NCI-H345 treated with DMSO at 0.1 percent for 48 hours (cell line): ENCODE results near the gene APLF.
A peak's percentile ranks its signal among the peaks of the same experiment; 100 is the strongest.
"Not testable (repeated sequence)": the region's sequence is repeated elsewhere in the genome, so short reads cannot be mapped to it uniquely, and the experiment has no call there.

Experiments
- DNase-seq: peaks from one replicate; lab custom pipeline; 2025; ENCODE audit not compliant: unreplicated experiment; lab: John Stamatoyannopoulos, UW

APLF gene

DNA sequence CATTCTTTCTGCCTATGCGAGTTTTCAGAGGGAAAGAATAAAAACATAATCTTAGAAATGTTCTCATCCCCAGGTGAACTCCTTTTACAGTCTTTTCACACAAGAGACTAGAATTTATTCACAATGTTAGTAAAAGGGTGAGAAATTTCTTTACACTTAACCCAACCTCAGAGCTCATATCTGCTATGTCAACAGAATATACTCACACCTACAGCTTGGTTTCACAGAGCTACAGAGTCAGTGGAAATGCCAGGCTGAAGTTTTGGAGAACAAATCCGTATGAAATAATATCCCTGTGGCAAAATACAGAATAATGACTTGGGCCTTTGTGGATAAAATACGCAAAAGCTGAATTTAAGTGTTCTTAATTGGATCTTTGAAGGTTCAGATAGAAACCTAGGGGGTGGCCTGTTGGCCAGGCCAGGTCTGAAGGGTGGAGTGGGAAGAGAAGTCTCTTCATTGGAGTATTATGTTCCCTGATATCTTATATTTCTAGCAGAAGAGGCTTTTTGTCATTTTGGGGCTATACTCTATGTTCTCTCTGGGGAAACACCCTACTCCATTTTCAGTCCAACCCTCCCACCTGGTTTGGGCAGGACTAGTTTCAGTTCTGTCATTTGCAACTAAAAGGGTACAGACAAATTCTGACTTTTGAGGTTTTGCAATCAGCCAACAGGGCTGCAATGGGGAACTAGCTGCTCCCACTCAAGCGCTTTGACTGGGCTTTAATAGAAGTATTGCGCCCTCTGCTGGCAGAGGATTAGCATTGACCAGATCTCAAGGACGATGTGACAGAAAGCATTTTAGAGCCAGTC is 26.0 kb upstream of the APLF start:
- DNase-seq, result peak; percentile 90

DNA sequence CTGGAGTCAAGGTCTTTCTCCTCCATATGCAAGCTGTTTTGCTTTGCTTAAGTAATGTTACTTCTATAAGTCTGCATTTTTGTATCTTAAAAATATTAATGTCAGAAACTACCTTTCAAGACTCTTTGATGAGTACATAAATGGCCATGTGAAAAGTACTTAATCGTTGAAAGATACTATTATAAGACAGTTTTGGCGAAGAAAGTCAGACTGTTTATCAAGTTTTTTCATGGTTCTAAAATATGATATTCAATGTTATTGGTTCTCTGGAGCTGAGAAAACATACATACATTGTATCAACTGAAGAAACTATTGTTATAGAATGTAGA is 25.4 kb upstream of the APLF start:
- DNase-seq, result no peak

DNA sequence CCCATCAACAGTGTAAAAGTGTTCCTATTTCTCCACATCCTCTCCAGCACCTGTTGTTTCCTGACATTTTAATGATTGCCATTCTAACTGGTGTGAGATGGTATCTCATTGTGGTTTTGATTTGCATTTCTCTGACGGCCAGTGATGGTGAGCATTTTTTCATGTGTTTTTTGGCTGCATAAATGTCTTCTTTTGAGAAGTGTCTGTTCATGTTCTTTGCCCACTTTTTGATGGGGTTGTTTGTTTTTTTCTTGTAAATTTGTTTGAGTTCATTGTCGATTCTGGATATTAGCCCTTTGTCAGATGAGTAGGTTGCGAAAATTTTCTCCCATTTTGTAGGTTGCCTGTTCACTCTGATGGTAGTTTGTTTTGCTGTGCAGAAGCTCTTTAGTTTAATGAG is 21.0 kb upstream of the APLF start:
- not testable (repeated sequence) for DNase-seq

DNA sequence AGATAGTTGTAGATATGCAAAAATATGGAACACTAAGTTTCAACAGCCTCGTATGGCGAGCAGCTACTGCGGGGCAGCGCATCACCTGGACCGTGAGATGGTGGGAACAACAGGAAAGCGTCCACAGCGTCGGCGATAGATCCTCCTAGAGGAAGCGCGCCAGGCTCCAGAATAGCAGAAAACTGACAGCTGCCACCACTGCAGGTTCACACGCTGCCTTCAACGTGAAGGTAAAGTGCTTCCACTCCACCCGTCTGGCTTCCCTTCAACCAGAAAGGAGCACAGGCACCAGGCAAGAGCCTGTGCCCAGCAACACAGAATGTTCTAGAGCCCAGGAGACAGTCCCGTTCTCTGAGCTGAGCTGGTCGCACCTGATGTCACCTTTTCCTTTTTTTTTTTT is 20.3 kb upstream of the APLF start:
- no peak for DNase-seq

DNA sequence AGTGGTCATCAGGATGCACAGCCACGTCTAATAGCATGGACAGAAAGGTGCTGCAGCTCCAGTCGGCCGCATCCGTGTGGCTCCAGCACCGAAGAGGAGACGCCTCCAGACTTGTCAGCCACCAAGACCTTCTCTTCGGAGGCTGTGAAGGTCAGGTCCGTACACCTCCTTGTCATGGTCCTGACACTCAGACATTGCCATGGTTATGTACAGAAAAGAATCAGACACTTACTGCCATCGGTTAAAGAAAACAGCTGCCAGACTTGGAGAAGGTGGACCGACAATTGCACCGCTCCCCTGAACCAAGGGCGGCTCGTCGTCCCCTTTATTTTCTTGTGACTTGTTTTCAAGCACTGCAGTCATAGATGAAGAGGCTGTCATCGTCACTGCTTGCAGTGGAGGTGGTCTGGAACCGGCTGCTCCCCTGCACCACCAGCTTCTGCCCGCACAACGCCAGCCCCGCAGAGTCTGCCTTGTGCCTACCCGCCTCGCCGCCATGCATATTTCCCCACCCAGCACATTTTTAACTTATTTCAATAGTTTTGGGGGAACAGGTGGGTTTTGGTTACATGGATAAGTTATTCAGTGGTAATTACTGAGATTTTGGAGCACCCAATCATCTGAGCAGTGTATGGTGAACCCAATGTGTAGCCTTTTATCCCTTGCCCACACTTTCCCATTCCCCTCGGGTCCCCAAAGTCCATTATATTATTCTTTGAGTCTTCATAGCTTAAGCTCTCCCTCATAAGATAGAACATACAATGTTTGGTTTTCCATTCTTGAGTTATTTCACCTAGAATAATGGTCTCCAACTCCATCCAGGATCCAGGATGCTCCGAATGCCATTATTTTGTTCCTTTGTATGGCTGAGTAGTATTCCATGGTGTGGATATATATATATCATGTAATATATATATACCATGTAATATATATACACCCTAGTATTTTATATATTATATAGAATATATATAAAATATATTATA is 18.4 kb upstream of the APLF start:
- DNase-seq, result no peak

DNA sequence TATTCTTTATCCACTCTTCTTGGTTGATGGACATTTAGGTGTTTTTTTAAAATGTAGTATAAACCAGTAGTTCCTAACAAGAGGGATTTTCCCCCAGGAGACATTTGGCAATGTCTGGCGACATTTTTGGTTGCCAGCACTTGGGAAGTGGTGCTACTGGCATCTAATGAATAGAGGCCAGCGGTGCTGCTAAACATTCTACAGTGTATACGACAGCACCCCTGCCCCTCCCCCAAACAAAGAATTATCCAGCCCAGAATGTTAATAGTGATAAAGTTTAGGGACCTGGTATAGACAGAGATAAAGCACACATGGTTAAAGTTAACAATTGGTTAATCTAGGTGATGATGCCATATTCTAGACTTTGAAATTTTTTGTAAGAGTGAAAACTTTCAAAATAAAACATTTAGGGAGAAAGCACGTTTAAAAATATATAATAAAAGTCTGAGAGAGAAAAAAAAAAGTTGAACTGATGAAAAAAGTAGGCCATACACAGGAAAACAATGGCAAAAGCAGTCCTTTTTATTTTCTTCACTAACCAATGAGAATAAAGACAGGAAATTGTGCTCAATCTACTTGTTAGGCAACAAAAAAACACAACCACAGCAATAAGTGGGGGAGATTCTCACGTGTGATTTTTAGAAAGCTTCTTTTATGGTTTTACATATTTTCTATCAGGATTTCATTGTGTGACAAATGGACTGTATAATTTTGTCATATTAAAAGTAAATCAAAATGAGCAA is 15.1 kb upstream of the APLF start:
- no peak for DNase-seq

DNA sequence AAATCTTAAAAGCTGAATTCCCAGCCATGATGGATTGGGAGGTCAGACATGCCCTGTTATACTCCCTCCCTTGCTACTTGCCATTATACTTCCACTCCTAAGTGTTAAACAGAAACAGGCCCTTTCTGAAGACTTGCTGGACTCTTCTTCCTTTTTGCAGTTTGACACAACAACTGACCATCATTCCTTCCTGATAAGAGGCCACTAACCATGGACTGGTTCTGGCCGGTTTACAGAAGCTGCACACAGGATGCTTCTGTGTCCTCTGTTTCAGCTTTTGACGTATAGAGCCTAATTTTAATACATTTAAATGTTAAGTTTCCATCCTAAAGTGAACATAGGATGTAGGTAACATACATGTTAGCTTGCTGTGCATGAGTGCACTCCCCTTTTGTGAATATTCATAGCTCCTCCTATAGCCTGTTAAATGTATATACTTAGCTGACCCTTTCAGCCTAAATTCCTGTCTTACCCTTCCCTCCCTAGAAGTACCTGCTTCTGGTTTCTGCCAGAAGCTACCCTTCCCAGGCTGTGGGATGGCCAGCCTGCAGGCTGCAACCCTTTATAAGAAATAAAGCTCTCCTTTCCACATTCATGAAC is 13.5 kb upstream of the APLF start:
- no peak for DNase-seq

DNA sequence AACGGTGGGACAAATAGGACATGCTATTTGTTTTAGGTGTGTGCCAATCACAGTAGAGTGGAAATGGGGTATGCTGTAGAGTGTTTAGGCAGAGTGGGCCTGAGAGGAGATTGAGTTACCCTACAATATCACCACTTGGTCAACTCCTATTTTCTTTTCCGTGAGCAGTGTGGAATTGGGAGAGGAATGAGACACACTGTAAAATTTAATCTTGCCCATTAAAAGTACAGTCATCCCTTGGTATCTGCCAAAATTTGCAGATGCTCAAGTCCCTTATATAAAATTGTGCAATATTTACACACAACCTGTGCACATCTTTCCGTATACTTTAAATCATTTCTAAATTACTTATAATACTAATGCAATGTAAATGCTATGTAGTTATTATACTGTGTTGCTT is 12.7 kb upstream of the APLF start:
- DNase-seq, result no peak

DNA sequence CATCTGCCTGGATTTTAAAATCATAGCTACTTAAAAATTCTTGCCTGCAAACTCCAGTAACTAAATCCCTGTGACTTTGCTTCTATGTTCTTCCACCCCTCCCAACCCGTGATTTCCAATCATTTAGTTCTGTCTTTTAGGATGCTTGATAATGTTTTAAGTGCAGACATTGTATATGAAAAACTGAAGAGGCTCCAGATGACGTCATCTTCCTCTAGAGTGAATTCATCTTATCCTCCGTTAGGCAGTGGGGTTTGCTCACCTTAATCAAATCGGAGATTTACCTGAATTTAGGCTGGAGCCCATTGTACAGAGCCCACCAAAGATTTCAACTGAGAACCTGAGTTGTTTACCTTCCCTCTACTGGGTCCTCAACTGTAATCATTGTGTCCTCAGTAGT is 11.2 kb upstream of the APLF start:
- no peak for DNase-seq

DNA sequence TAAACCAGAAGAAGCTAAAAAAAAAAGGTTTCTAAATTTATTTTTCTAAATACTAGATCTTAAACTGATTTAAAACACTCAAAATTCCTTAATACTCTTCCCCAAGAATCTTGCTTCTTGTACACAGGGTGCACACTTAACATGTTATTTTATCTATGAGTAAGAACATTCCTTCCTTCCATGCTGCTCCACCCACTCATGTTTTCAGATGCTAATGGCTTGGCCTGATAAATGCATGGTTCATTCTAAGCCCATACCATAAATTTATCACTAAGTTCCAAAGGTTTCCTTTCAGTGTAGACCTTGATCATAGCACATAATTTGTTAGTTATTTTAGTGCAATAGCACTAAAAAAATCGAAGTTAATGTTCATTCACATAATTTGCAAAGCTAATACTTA is 8.4 kb upstream of the APLF start:
- no peak for DNase-seq

DNA sequence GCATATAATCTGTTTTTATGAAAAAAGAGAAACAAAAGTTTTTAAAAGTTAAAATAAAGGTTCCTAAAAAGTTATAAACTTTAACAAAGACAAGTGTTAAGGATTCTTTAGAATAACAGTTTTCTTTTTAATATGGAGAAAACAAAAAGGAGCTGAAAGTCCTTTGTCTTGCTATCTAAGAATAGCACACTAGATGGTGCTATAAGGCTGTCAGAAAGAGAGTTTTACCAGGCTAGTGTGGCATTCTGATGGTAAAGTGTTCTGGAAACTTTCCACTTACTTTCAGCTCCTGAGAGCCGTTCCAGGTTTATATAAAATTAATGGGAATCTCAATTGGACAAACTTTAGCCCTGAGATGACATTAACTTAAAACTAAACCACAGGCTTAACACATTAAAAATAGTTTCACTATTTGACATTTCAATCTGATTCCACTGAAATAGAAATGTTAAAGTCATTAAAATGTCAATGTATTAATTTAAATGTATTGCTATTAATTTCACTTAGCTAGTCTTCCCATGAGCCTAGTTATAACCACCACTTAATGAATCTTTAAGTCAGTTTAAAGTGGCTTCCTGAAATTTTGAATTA is 4.0 kb upstream of the APLF start:
- no peak for DNase-seq

DNA sequence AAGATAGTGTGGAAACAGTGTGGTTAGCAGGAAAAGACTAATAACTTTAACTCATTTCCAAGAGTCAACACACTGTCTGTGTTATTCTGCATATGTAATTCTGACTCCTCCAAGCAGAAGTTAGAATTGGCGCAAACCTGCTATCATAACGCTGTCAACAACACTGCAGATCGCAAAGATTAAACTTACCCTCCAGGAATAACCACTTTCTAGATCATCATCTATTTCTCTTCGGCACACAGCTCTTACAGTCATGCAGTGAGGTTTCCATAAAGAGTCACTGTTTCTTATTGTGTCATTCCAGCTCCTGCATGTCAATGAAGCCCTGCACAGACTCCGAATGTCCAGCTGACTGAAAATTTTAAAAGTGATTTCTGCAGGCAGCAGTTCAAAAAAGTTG is 2.7 kb upstream of the APLF start:
- DNase-seq, result no peak

DNA sequence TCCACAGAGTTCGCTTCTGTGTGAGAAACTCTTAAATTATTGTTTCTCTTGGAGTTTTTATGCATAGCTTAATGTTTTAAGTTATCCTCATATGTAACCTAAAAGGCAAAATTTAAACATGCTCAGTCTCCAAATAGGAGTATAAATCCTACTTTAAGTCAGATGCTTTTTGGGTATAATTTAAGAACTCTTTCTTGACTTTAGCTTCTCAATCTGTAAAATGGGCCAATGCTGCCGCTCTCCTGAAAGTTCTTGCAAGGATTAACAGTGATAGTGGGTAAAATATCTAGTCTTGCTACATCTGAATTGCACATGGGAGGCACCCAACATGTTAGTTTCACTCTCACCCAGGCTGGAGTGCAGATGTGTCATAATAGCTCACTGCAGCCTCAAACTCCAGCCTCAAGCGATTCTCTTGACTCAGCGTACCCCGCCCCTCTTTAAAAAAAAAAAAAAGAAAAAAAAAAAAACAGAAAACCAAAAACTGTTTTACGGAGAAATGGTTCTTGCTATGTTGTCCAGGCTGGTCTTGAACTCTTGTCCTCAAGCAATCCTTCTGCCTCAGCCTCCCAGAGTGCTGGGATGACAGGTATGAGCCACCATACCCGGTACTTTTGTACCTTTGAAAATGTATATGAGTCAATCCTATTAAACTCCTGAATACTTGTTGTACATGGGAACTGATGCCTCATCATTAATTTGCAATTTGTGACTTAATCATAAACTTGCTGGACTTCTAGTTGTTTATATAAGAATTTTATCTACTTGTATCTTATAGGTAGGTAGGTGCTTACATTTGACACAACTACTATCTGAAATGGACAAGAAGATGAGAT is 2.1 kb upstream of the APLF start:
- no peak for DNase-seq

DNA sequence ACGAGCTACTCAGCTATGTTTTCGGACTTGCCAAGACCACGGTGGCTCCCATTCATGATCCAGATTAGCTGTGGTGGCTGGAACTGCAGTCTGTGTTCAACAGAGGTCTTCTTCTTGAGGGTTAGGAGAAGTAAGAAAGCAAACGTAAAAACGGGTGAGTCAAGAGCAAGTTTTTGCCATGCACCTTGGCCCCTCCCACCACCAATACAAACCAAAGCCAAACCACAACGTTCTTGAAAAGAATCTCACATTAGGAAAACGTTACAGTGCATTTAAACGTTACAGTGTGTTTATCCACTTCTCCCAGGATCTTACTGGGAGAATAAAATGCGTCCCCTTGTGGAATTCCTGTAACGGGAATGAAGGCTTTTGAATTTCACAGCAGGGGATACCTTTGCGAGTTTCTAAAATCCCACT is 1.0 kb upstream of the APLF start:
- DNase-seq, result no peak

DNA sequence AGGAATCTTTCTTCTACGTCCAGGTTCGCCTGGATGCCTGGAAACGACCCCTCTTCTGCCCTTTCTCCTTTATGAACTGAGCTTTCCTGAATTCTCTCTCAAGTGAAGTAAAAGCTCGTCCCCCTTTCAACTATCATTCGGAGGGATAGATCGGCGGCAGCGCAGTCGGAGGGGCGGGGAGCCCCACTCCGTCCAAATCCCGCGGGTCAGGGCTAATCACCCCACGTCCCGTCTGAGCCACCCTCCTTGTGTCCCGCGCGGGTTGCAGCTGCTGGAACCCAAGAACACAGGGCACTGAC is 658 bp upstream of the APLF start:
- DNase-seq, result no peak

DNA sequence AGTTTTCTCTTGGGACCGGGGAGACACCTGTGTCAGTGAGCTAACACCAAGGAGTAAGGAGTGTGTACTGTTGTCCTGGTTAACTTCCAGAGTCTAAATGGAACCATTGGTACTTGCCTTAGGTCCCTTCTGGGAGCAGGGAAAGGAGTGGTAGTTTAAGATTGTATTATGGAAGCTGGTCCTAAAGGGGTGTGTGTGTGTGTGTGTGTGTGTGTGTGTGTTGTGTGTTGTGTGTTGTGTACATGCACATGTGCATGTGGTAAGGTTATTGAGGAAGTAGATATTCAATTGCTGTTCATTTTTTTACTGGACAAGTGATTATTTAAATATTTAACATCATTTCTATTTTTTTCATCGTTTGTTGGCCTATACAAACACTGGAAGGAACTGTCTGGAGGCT is 1.4 kb downstream of the APLF start:
- no peak for DNase-seq

DNA sequence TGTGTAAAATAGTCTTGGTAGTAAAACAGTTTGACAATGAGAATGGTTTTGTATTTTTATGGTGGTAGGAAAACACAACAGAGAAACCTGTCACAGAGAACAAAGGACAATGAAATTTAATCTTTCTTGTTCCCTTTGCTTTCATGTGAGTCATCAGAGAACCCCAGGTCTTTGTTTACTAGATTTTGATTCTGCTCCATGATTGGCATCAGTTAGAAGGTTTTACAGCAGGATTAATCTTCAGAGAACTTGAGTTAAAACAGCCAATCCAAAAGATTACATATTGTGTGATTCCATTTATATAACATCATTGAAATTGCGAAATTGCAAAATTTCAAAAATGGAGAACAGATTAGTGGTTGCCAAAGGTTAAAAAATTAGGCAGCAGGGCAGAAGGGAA is 2.5 kb downstream of the APLF start:
- no peak for DNase-seq

DNA sequence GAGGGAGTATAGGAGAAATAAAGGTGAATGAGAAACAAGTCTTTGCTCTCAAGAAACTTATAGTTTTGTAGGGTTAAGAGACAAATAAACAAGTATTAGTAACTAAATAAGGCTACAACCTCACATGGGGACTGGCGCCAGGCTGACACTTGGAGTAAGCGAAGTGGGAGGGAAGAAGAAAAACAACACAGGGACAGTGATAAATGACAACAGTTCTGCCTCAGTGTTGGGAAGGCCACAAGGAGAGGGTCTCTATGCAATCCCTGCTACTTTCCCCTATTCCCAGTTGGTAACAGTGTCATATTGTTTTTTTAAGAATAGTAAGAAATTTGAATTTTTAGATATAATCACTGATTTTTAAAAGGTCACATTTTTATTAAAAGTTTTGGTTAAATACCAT is 4.0 kb downstream of the APLF start:
- no peak for DNase-seq

DNA sequence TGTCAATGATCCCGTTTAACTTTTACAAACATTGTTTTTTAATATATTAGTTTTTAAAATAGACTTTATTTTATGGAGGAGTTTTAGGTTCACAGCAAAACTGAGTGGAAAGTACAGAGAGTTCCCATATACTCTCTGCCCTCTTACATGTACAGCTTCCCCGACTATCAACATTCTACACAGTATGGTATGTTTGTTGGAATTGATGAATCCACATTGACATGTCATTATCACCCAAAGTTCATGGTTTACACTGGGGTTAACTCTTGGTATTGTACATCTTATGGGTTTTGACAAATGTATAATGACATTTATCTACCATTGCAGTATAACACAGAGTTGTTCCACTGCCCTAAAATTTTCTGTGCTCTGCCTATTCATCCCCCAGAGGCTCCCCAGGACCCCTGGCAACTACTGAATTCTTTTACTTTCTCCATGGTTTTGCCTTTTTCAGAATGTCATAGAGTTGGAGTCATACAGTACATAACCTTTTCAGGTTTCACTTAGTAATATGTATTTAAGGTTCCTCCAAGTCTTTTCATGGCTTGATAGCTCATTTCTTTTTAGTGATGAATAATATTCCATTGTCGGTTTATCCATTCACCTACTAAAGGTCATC is 5.5 kb downstream of the APLF start:
- no peak for DNase-seq

DNA sequence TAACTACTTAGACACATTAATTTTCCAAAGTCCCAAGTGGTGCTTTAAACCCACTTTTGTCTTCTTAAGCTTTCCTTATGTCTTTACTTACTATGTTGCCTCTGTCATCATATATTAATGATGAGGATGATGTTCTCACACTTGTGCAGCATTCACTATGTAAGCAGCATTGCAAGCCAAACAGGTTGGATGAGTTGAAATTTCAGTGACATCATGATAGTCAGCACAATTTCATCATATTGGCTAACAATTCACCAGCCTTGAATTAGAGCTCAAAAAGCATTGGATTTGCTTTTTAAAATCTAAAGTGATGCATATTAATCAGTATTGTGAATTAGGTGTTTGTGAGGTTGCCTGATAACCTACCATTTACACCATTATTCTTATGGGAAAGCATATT is 7.7 kb downstream of the APLF start:
- no peak for DNase-seq
